Psoas muscle (tissue), 8 donors: ENCODE measurements around the gene DBNDD1. TPM values are rescaled to one million over a fixed set of nuclear protein-coding genes. Genes with fewer than 3 reads are reported as not detected.
"Not testable (repeated sequence)": the region's sequence is repeated elsewhere in the genome, so short reads cannot be mapped to it uniquely, and the experiment has no call there.

ENCODE experiments used
- ATAC-seq, 4 donors: fragments of 200-7000 bp; cut with Tn5 transposase; one replicate each; pipeline ENCODE4 v1.9.1; 2020; ENCODE audit warnings: moderate library complexity in 3 of 4, mild to moderate bottlenecking in 2 of 4
- DNase-seq, 2 donors: peaks; one replicate each; pipeline ENCODE4 v3.0.0-alpha.2; 2020
- H3K27ac ChIP-seq: fragments of 200-600 bp; one replicate; pipeline ENCODE4 v1.8.0; 2022
- H3K27me3 ChIP-seq, 3 donors: fragments of 200-600 bp in 1 of 3; one replicate each; pipeline versions ENCODE4 v1.6.1 to v1.8.0; 2013 to 2022; ENCODE audit warnings: low read length in 2 of 3, mild to moderate bottlenecking in 2 of 3, moderate library complexity in 1 of 3; ENCODE audit not compliant: insufficient read depth in 3 of 3
- H3K36me3 ChIP-seq, 2 donors: fragments of 200-600 bp in 1 of 2; one replicate each; pipeline versions ENCODE4 v1.6.1 to v1.8.0; 2013 to 2022; ENCODE audit warnings: low read depth in 1 of 2, mild to moderate bottlenecking in 1 of 2, moderate library complexity in 1 of 2; ENCODE audit not compliant: insufficient read depth in 1 of 2
- H3K4me1 ChIP-seq: fragments of 200-600 bp; one replicate; pipeline ENCODE4 v1.8.0; 2022
- H3K4me3 ChIP-seq: fragments of 200-600 bp; one replicate; pipeline ENCODE4 v1.8.0; 2022; ENCODE audit warnings: mild to moderate bottlenecking
- H3K9me3 ChIP-seq: fragments of 200-600 bp; one replicate; pipeline ENCODE4 v1.8.0; 2022
- CTCF ChIP-seq: fragments of 200-600 bp; IDR thresholded peaks from one replicate; pipeline ENCODE4 v1.8.0; 2022; ENCODE audit warnings: antibody characterized with exemption
- WGBS, 3 donors: extraction: QIAGEN DNeasy Blood & Tissue Kit; methylation state at CpG; one replicate each; pipeline versions ENCODE4 v1.1.6 to v1.1.7; 2013; 5-methylcytosine and 5-hydroxymethylcytosine counted together
- intact Hi-C, 2 donors: fragments of 100-400 bp; cut with DNase I; formaldehyde crosslinking; loops; one replicate each; pipeline versions ENCODE4 v1.11.0 to v1.14.2; 2022
- long read RNA-seq, 2 donors: library from polyadenylated mRNA; unstranded; transcript quantifications; one replicate each; pipeline ENCODE4 v2.0.0, GENCODE V29; 2021
- polyA plus RNA-seq, 3 donors: library from polyadenylated mRNA; stranded (reverse); fragments of 200-250 nt; gene quantifications; one replicate each; pipeline ENCODE4 v1.2.3, GENCODE V29; 2013
- total RNA-seq, 4 donors: library from RNA; stranded (reverse); fragmentation: NEBNext Ultra II Directional in 2 of 4; extraction: Animal tissue kit (Norgen Biotek cat#: 25700) in 2 of 4; gene quantifications; one replicate each; pipeline versions ENCODE4 v1.2.1 to v1.2.4, GENCODE V29; 2021 to 2023
- donor health status: healthy with polysubstance abuse.
- donor health status: DM: no; HTN: no; CAD: no; lungs with moderate emphysema.
- donor health status: Bipolar disorder and iron deficiency.
- donor health status: healthy.
- donor health status: DM: yes; HTN: yes; CAD: no.
- donor health status: DM: no; HTN: no; CAD: no.
- donor health status: DM: no; HTN: no; CAD: no.
- donor health status: DM: yes; HTN: yes; CAD: no.

DBNDD1 gene
- 10 to 100 TPM; 14.7 to 37.8 (median 20.6) TPM for total RNA-seq
- polyA plus RNA-seq: 10 to 100 TPM; 14.1 to 25.4 (median 17.0) TPM
- long read RNA-seq, donor 1, transcript DBNDD1-201 (4 exons, 2,079 nt): major isoform, 26 of 30 reads
- long read RNA-seq, donor 1, partial matches to known transcripts: 0 of 30 reads
- long read RNA-seq, donor 1, other reads (novel, unspliced or antisense): 1 of 30 reads
- long read RNA-seq, donor 2, transcript DBNDD1-201 (4 exons, 2,079 nt): major isoform, 63 of 66 reads
- long read RNA-seq, donor 2, partial matches to known transcripts: 0 of 66 reads
- long read RNA-seq, donor 2, other reads (novel, unspliced or antisense): 1 of 66 reads

GRCh38 chr16:90018652-90019542 is at the start of gene DBNDD1:
DBNDD1 (minus strand) TSS chr16:90019456; CDS start chr16:90019341, 115 bp downstream.
- no peak for DNase-seq

GRCh38 chr16:90061437-90061836 is 42.2 kb upstream of the DBNDD1 start:
- intact Hi-C loops: no loop called here
- no peaks in the 10 kb centered on the region for H3K36me3 ChIP-seq
- no peaks in the 10 kb centered on the region for H3K4me1 ChIP-seq
- DNase-seq (no peak), ATAC-seq (no peak)
- no peak overlapping the region for H3K4me3 ChIP-seq
- peaks cover 0 to 4% (median 0%) of the 10 kb centered on the region in 3 donors for H3K27me3 ChIP-seq
- H3K9me3 ChIP-seq: no peaks in the 10 kb centered on the region
- no peak for TF ChIP-seq CTCF
- H3K27ac ChIP-seq: no peak overlapping the region
- WGBS, 3 donors: 58 to 70% (median 62%) methylated on average over 3 of the region's 3 CpGs

More at GRCh38 chr16:90018652-90019542, at the start of gene DBNDD1:
- Histone ChIP-seq H3K36me3 (no peaks in the 10 kb centered on the region), H3K9me3 (no peaks in the 10 kb centered on the region), H3K27ac (peak within 1 kb of the TSS; percentile 73), H3K4me3 (peak within 1 kb of the TSS; percentile 81), H3K27me3 (no peaks in the 10 kb centered on the region), H3K4me1 (peaks cover 44% of the 10 kb centered on the region)
- intact Hi-C loops: loop anchor here in 1 of 2 donors (2.0 kb wide), 1 partner anchor 70 kb away; the partner anchor contains the start of gene DEF8
- 5 to 8% (median 7%) methylated on average over 37 to 103 of the region's 103 CpGs for WGBS, 3 donors
- TF ChIP-seq CTCF: no peak
- peak; percentile 22 to 47 (median 32) for ATAC-seq

- no peak for TF ChIP-seq CTCF
- no peak for DNase-seq
- Histone ChIP-seq H3K4me1 (no peaks in the 10 kb centered on the region), H3K27ac (no peak overlapping the region), H3K27me3 (peaks cover 0 to 4% (median 0%) of the 10 kb centered on the region in 3 donors), H3K4me3 (no peak overlapping the region), H3K36me3 (no peaks in the 10 kb centered on the region), H3K9me3 (no peaks in the 10 kb centered on the region)
- intact Hi-C loops: no loop called here
- WGBS, 3 donors: 49 to 54% (median 52%) methylated on average over 8 of the region's 8 CpGs
- ATAC-seq: no peak
These were observed 38.5 kb upstream of the DBNDD1 start for GRCh38 chr16:90057738-90058173.

- H3K27ac ChIP-seq, ATAC-seq, H3K9me3 ChIP-seq, DNase-seq, H3K36me3 ChIP-seq, H3K4me3 ChIP-seq, intact Hi-C loops, H3K27me3 ChIP-seq, H3K4me1 ChIP-seq: not testable (repeated sequence)
- WGBS, 3 donors: 83 to 84% (median 84%) methylated on average over 15 of the region's 15 CpGs
These were observed 37.3 kb upstream of the DBNDD1 start for GRCh38 chr16:90056521-90056920.

GRCh38 chr16:90055371-90055770 is 36.1 kb upstream of the DBNDD1 start:
- no peaks in the 10 kb centered on the region for H3K36me3 ChIP-seq
- H3K4me1 ChIP-seq: no peaks in the 10 kb centered on the region
- H3K9me3 ChIP-seq: no peaks in the 10 kb centered on the region
- 76 to 81% (median 76%) methylated on average over 4 of the region's 4 CpGs for WGBS, 3 donors
- no peak for ATAC-seq
- no peak overlapping the region for H3K27ac ChIP-seq
- H3K27me3 ChIP-seq: peaks cover 0 to 4% (median 0%) of the 10 kb centered on the region in 3 donors
- intact Hi-C loops: no loop called here
- DNase-seq: no peak
- no peak for TF ChIP-seq CTCF
- H3K4me3 ChIP-seq: no peak overlapping the region
